ENCODE measurements around the gene SMTNL2.
A peak's percentile ranks its signal among the peaks of the same experiment; 100 is the strongest.
"Not testable (repeated sequence)": the region's sequence is repeated elsewhere in the genome, so short reads cannot be mapped to it uniquely, and the experiment has no call there.

Gene SMTNL2

GRCh38 chr17:4639301-4640059 lies 55.2 kb downstream of the SMTNL2 start:
- DNase-seq, result peak; percentile 48

- DNase-seq, result peak; percentile 38
Observed at GRCh38 chr17:4640569-4641188, 56.4 kb downstream of the SMTNL2 start.

DNA sequence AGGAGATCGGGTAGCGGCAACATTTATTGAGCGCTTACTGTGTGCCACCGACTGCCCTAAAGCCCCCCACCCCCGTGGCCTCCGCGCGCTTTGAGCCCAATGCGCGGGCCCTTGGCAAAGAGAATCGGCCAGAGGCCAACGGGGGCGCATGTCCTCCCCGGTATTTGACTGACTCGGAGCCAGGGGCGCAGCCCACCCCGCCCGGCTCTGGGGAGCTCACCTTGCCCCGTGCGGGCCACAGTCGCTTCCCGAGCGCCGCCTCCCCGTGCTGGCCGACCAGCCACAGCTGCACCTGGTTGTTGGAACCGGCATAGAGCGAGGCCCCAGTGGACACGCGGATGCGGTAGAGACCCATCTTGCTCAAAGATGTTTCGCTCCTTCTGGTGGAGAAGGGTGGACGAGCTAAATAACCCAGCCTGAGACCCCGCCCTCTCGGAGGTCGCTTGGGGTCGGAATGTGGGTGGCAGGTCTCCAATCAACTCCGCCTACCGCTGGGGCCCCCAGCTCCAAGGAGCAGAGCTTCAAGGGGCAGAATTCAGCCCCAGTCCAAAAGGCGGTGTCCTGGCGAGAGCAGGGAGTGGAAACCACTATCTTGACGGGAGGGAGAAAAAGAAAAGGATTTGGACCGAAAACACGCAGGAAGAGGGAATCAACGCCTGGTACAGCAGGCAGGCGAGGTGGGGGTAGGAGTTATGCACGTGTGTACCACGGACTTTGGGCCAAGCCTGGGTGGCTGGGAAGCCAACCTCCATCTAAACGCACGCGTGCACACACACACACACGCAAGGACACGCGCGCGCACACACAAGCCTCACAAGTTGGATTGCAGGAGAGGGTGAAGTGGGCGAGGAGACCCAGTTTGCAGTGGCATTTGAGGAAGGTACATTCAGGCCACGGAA lies 57.2 kb downstream of the SMTNL2 start, which contains the start of gene ALOX15:
Gene ALOX15, minus strand, starts transcription at position 382 of the 899 bp plus-strand sequence. Its CDS starts 27 bp downstream, at position 355.
- no peak for DNase-seq

- DNase-seq, result no peak
Observed at GRCh38 chr17:4642286-4642685, 58.0 kb downstream of the SMTNL2 start.

- no peak for DNase-seq
Observed at GRCh38 chr17:4643676-4644075, 59.3 kb downstream of the SMTNL2 start.

DNA sequence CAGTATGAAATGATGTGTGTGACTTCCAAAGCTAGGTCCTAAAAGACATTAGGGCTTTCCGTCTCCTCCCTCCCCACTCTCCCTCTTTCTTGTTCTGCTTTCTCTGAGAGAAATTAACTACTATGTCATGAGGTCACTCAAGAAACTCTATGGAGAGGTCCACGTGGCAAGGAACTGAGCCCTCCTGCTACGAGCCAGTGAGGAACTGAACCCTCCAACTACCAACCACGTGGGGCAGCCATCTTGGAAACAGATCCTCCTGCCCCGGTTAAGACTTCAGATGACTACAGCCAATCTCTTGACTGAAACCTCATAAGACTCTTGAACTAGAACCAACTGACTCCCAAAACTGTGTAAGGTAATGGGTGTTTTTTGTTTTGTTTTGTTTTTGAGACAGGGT lies 61.3 kb downstream of the SMTNL2 start:
- DNase-seq, result no peak

DNA sequence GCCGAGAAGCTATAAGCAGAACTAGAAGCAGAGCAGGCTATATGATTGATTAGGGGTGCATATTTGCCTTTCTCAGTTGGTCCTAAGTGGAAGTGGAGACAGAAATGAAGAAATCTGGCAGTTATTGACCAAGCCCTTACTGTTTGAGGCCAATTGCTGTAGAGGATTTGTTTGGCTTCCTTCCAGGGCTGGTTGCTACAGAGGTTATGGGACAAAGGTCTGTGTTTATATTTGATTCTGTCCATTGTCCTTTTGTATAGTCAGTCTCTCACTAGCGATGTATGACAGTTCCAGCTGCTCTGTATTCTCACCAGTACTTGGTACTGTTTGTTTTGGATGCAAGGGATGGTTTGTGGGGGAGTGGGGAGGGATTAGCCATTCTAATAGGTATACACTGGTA lies 64.4 kb downstream of the SMTNL2 start:
- no peak for DNase-seq

GRCh38 chr17:4652997-4653396 lies 68.7 kb downstream of the SMTNL2 start:
- no peak for DNase-seq

- DNase-seq, result not testable (repeated sequence)
Observed at GRCh38 chr17:4655933-4656332, 71.6 kb downstream of the SMTNL2 start.

DNA sequence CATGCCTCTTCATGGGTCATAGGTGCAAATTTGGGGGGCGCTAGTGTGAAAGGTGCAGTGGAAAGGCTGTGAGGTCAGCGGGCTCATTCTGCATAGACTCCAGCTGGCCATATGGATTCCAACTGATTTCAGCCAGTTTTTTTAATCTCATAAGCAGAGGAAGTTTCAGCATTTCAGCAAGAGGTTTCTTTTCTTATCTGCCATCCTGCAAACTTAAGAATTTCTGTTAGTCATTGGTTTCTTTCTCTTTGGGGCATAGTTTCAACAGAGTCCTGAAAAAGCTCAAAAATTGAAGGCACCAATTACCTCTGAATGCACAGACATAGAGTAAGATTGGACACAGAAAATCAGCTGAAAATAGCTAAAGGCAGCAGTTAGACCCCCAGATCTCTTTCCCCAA lies 73.3 kb downstream of the SMTNL2 start:
- DNase-seq, result no peak
